Vagina (tissue), 2 donors: ENCODE results near the gene APOB. TPM values are rescaled to one million over a fixed set of nuclear protein-coding genes. Genes with fewer than 3 reads are reported as not detected.
A peak's percentile ranks its signal among the peaks of the same experiment; 100 is the strongest.

Experiments used
- DNase-seq, 2 donors: peaks; one replicate each; pipeline ENCODE4 v3.0.0-alpha.2; 2017; ENCODE audit errors: extremely low spot score in 2 of 2
- H3K27ac ChIP-seq: fragments of 200-600 bp; sonication (generic); one replicate; pipeline ENCODE4 v1.5.1; 2019
- H3K27me3 ChIP-seq: fragments of 200-600 bp; sonication (generic); one replicate; pipeline ENCODE4 v1.5.1; 2019
- H3K36me3 ChIP-seq, 2 donors: fragments of 200-600 bp; sonication (generic); one replicate each; pipeline ENCODE4 v1.5.1; 2017 to 2019
- H3K4me1 ChIP-seq: fragments of 200-600 bp; sonication (generic); one replicate; pipeline ENCODE4 v1.5.1; 2019
- H3K4me3 ChIP-seq, 2 donors: fragments of 200-600 bp; sonication (generic); 1 replicate in 1 of 2; 2 replicates in 1 of 2; pipeline ENCODE4 v1.5.1; 2016 to 2019
- H3K9me3 ChIP-seq: fragments of 200-600 bp; sonication (generic); one replicate; pipeline ENCODE4 v1.5.1; 2019
- CTCF ChIP-seq, 3 experiments: fragments of 450-650 bp in 2 of 3; fragments of 200-600 bp in 1 of 3; sonication (generic) in 1 of 3; IDR thresholded peaks; one replicate each; pipeline ENCODE4 v1.5.1; 2017 to 2019; ENCODE audit warnings: antibody characterized with exemption in 3 of 3, mild to moderate bottlenecking in 2 of 3, moderate library complexity in 2 of 3
- POLR2A ChIP-seq, 2 donors: fragments of 450-650 bp; IDR thresholded peaks; one replicate each; pipeline ENCODE4 v1.6.1; 2017; ENCODE audit warnings: antibody characterized with exemption in 2 of 2, mild to moderate bottlenecking in 2 of 2, moderate library complexity in 2 of 2
- POLR2AphosphoS5 ChIP-seq, 2 donors: sonication (generic); formaldehyde crosslinking; IDR thresholded peaks; one replicate each; pipeline ENCODE4 v1.9.0; 2017; ENCODE audit warnings: antibody characterized with exemption in 2 of 2, mild to moderate bottlenecking in 2 of 2, low read depth in 1 of 2; ENCODE audit not compliant: insufficient read depth in 1 of 2
- intact Hi-C: fragments of 100-400 bp; cut with DNase I; formaldehyde crosslinking; loops from one replicate; pipeline ENCODE4 v1.15.1; 2023
- total RNA-seq: library from RNA; depleted of rRNA; stranded (reverse); fragments of >200 nt; gene quantifications from one replicate; pipeline ENCODE4 v1.2.3, GENCODE V29; 2016

APOB gene
- total RNA-seq, 1 donor from 2014 or later: not detected

GRCh38 chr2:21047141-21048009, 3.5 kb upstream of the APOB start:
- DNase-seq: no peak

DNA sequence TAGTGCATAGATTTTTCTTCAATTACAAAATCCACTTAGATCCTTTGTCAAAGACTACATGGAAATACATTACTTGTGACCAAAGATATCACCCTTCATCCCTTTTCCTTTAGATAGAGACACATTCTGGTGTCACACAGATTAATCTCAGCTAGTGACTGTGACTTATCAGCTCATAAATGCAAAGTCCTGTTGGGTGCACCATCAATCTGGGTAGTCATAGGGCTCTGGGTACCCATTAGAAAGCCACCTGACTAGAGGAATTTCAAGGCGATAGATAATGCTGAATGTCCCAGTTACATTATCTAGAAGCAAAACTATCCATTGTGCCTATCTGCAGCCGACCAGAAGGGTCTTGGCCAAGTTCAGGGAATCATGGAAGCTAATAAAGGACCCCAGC, 2.6 kb upstream of the APOB start:
- H3K36me3 ChIP-seq: no peaks in the 10 kb centered on the region
- H3K4me3 ChIP-seq: no peak overlapping the region
- H3K9me3 ChIP-seq: no peaks in the 10 kb centered on the region
- no peak overlapping the region for H3K27ac ChIP-seq
- H3K27me3 ChIP-seq: no peaks in the 10 kb centered on the region
- H3K4me1 ChIP-seq: no peaks in the 10 kb centered on the region
- intact Hi-C loops: loop anchor here (10.0 kb wide), 2 partner anchors 68 to 268 kb away; no protein-coding TSS in a partner anchor
- TF ChIP-seq POLR2AphosphoS5 (IDR thresholded peaks at IDR 0.05; ENCODE audit: insufficient read depth in 1 of 2, low read depth in 1 of 2): no peak
- DNase-seq: no peak

More at GRCh38 chr2:21047141-21048009, 3.5 kb upstream of the APOB start:
- no peak overlapping the region for H3K4me3 ChIP-seq
- H3K9me3 ChIP-seq: no peaks in the 10 kb centered on the region
- no peak overlapping the region for H3K27ac ChIP-seq
- H3K27me3 ChIP-seq: no peaks in the 10 kb centered on the region
- TF ChIP-seq POLR2AphosphoS5 (IDR thresholded peaks at IDR 0.05; ENCODE audit: insufficient read depth in 1 of 2, low read depth in 1 of 2): no peak
- no peak for TF ChIP-seq POLR2A (IDR thresholded peaks at IDR 0.05)
- no peaks in the 10 kb centered on the region for H3K36me3 ChIP-seq
- H3K4me1 ChIP-seq: no peaks in the 10 kb centered on the region
- intact Hi-C loops: loop anchor here (10.0 kb wide), 2 partner anchors 67 to 267 kb away; no protein-coding TSS in a partner anchor

DNA sequence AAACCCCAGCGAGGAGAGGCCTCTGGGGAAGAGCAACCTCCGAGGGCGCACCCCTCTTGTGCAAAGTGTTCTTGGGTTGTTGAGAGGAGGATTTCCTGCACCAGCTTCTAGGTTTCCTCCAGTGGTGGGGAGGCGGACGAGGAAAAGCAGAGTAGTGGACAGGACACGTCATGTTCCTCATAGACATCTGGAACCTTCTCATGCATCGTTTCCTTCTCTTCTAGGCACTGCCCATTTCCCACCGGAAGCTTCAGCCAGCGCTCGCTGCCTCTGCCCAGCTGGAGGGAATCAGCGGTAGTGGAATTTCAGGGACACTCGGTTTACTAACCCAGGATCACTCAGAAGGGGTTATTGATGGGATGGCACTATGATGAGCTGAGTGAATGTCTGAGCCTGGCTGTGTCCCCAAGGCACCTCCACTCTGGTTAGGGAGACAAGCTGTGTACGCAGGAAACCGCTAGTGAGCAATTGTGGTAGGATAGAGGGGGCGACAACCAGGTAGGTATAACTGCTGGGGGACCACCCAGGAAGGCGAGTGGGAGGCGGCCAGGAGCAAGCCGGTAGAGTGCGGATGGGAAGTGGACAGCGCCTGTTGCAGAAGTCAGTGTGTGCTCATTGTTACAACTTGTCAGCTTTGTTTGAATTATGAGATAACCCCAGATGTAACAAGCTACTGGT, 960 bp upstream of the APOB start:
- no peaks in the 10 kb centered on the region for H3K4me1 ChIP-seq
- DNase-seq: no peak
- intact Hi-C loops: loop anchor here (10.0 kb wide), 2 partner anchors 70 to 270 kb away; no protein-coding TSS in a partner anchor
- H3K9me3 ChIP-seq: no peaks in the 10 kb centered on the region
- no peaks in the 10 kb centered on the region for H3K36me3 ChIP-seq
- TF ChIP-seq POLR2A (IDR thresholded peaks at IDR 0.05) (no peak), CTCF (IDR thresholded peaks at IDR 0.05) (no peak), POLR2AphosphoS5 (IDR thresholded peaks at IDR 0.05; ENCODE audit: insufficient read depth in 1 of 2, low read depth in 1 of 2) (no peak)
- no peaks in the 10 kb centered on the region for H3K27me3 ChIP-seq
- no peak overlapping the region for H3K27ac ChIP-seq
- no peak overlapping the region for H3K4me3 ChIP-seq

DNA sequence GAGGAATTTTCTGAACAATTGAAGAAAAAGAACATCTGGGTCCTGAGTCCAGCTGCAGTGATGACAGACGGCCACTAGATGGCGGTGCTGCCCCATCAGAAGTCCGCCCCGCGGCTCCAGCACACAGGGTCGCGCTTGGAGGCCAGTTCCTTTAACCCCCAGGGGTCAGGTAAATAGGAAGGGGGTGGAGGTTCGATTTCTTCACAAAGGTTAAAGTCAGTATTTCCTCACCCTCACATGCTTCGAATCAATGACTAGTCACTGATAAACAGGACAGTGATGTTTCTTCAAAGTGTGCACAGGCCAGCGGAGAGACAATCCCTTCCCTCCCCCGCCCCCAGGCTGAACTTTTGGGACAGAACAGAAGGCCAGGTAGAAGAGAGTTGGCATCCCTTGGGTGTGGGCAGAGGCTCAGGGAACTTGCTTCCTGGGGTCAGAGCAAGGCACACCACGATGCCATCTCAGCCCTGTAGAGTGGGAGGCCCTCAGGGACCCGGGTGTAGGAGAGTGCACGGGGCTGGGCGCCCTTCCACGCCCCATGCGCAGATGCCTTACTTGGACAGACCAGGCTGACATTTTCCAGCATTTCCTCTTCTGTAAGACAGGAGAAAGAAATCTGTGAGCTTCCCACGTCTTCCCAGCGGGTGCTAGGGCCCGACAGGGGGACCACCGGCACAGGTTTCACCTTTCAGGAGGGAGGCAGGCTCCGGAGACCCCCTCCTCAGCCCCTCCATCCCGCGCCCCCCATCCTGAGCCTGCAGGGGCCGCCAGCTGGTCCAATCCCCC, 722 bp downstream of the APOB start:
- Histone ChIP-seq H3K9me3 (no peaks in the 10 kb centered on the region), H3K27me3 (no peaks in the 10 kb centered on the region), H3K4me1 (no peaks in the 10 kb centered on the region), H3K27ac (no peak overlapping the region), H3K4me3 (no peak overlapping the region), H3K36me3 (no peaks in the 10 kb centered on the region)
- intact Hi-C loops: loop anchor here (10.0 kb wide), 2 partner anchors 72 to 272 kb away; no protein-coding TSS in a partner anchor
- TF ChIP-seq CTCF (IDR thresholded peaks at IDR 0.05): peak; percentile 87 to 97 (median 88)
- TF ChIP-seq POLR2A (IDR thresholded peaks at IDR 0.05): no peak
- peak in 1 of 2 donors; percentile 32 for TF ChIP-seq POLR2AphosphoS5 (IDR thresholded peaks at IDR 0.05; ENCODE audit: insufficient read depth in 1 of 2, low read depth in 1 of 2)
- no peak for DNase-seq

DNA sequence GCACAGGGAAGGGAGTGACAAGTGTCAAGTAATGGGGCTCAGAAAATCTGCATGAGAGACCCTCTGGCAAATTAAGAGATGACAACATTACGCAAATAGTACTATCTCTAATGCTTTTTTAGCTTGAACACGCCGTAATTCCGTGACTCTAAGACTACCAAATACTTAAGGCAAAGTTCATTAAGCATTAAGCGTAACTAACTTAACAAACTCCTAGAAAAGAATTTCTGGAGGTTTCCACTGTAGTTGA, 1.2 kb downstream of the APOB start:
- Histone ChIP-seq H3K4me3 (no peak overlapping the region), H3K27me3 (no peaks in the 10 kb centered on the region), H3K9me3 (no peaks in the 10 kb centered on the region), H3K36me3 (no peaks in the 10 kb centered on the region), H3K27ac (no peak overlapping the region), H3K4me1 (no peaks in the 10 kb centered on the region)
- intact Hi-C loops: loop anchor here (10.0 kb wide), 2 partner anchors 72 to 272 kb away; no protein-coding TSS in a partner anchor
- no peak for DNase-seq
- TF ChIP-seq CTCF (IDR thresholded peaks at IDR 0.05) (no peak), POLR2A (IDR thresholded peaks at IDR 0.05) (no peak), POLR2AphosphoS5 (IDR thresholded peaks at IDR 0.05; ENCODE audit: insufficient read depth in 1 of 2, low read depth in 1 of 2) (no peak)
